PC-9 (cell line): Measurements from ENCODE around the gene HOXA11.

ENCODE experiments used
- EZH2 ChIP-seq: fragments of 200-600 bp; sonication (generic); IDR thresholded peaks from 2 replicates; pipeline ENCODE4 v1.8.0; 2017; ENCODE audit warnings: antibody characterized with exemption, low read depth
- TF ChIP-seq, protein P1 (sequence below): fragments of 200-600 bp; sonication (generic); conservative IDR thresholded peaks from 2 replicates; pipeline ENCODE4 v1.6.1; 2017; ENCODE audit warnings: mixed run types, antibody characterized with exemption, mild to moderate bottlenecking, moderate library complexity

DNA sequence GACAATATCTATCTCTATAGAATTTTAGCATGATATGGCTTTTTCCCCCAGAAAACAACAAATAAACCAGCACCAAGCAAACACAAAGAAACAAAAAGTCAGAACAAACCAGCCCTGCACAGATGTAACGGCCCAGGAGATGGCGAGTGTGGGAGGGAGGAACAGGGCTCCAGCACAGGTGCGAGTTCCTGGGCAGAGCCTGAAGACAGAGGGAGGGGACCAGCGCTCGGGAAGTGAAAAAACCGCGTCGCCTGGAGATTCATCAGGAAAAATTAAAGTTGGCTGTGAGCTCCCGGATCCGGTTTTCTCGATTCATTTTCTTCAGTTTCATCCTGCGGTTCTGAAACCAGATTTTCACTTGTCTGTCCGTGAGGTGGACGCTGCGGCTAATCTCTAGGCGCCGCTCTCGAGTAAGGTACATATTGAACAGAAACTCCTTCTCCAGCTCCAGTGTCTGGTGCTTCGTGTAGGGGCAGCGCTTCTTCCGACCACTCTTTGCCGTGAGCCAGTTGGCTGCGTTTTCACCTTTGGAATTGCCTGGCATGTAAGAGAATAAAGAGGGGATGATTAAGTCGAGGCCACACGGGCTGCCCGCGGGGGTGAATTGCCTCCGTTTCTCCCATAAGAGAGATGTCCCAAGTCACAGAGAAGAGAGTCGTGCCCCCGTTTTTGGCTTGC, 13.3 kb downstream of the HOXA11 start:
- TF ChIP-seq, protein P1, sequence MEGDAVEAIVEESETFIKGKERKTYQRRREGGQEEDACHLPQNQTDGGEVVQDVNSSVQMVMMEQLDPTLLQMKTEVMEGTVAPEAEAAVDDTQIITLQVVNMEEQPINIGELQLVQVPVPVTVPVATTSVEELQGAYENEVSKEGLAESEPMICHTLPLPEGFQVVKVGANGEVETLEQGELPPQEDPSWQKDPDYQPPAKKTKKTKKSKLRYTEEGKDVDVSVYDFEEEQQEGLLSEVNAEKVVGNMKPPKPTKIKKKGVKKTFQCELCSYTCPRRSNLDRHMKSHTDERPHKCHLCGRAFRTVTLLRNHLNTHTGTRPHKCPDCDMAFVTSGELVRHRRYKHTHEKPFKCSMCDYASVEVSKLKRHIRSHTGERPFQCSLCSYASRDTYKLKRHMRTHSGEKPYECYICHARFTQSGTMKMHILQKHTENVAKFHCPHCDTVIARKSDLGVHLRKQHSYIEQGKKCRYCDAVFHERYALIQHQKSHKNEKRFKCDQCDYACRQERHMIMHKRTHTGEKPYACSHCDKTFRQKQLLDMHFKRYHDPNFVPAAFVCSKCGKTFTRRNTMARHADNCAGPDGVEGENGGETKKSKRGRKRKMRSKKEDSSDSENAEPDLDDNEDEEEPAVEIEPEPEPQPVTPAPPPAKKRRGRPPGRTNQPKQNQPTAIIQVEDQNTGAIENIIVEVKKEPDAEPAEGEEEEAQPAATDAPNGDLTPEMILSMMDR, result no peak
- no peak for TF ChIP-seq EZH2
